Peyer's patch (tissue), 4 donors: ENCODE measurements around the gene PCIF1.

Experiments
- CTCF ChIP-seq, 6 experiments: fragments of 450-650 bp in 4 of 6; fragments of 200-600 bp in 2 of 6; sonication (generic) in 1 of 6; IDR thresholded peaks; one replicate each; pipeline ENCODE4 v1.5.1; 2017 to 2019; ENCODE audit warnings: antibody characterized with exemption in 6 of 6, mild to moderate bottlenecking in 3 of 6, moderate library complexity in 1 of 6
- POLR2A ChIP-seq, 2 donors: fragments of 450-650 bp; IDR thresholded peaks; one replicate each; pipeline ENCODE4 v1.5.1; 2017; ENCODE audit warnings: antibody characterized with exemption in 2 of 2, mild to moderate bottlenecking in 2 of 2, moderate library complexity in 2 of 2

GRCh38 chr20:45959126-45959525 lies 24.6 kb downstream of the PCIF1 start:
- TF ChIP-seq POLR2A (IDR thresholded peaks at IDR 0.05) (no peak), CTCF (IDR thresholded peaks at IDR 0.05) (no peak)
